Sigmoid colon (tissue), 4 donors: Measurements from ENCODE around the gene RBBP8NL.

ENCODE experiments used
- EP300 ChIP-seq, 4 donors: sonication (generic); formaldehyde crosslinking; IDR thresholded peaks; one replicate each; pipeline ENCODE4 v1.6.1; 2017; ENCODE audit warnings: antibody characterized with exemption in 4 of 4
- POLR2A ChIP-seq, 2 donors: fragments of 450-650 bp; IDR thresholded peaks; one replicate each; pipeline ENCODE4 v1.6.1; 2016; ENCODE audit warnings: antibody characterized with exemption in 2 of 2, mild to moderate bottlenecking in 2 of 2, moderate library complexity in 2 of 2
- POLR2AphosphoS5 ChIP-seq, 4 donors: sonication (generic); formaldehyde crosslinking; IDR thresholded peaks; one replicate each; pipeline ENCODE4 v1.6.1; 2017; ENCODE audit warnings: antibody characterized with exemption in 4 of 4
- TF ChIP-seq, protein P1 (sequence below), 4 experiments: fragments of 450-650 bp in 3 of 4; fragments of 200-600 bp in 1 of 4; IDR thresholded peaks; one replicate each; pipeline ENCODE4 v1.5.1; 2016 to 2019; ENCODE audit warnings: antibody characterized with exemption in 4 of 4, mild to moderate bottlenecking in 3 of 4, moderate library complexity in 2 of 4

GRCh38 chr20:62475772-62476055 is 48.4 kb upstream of the RBBP8NL start, which contains the start of gene GATA5:
- TF ChIP-seq, protein P1, sequence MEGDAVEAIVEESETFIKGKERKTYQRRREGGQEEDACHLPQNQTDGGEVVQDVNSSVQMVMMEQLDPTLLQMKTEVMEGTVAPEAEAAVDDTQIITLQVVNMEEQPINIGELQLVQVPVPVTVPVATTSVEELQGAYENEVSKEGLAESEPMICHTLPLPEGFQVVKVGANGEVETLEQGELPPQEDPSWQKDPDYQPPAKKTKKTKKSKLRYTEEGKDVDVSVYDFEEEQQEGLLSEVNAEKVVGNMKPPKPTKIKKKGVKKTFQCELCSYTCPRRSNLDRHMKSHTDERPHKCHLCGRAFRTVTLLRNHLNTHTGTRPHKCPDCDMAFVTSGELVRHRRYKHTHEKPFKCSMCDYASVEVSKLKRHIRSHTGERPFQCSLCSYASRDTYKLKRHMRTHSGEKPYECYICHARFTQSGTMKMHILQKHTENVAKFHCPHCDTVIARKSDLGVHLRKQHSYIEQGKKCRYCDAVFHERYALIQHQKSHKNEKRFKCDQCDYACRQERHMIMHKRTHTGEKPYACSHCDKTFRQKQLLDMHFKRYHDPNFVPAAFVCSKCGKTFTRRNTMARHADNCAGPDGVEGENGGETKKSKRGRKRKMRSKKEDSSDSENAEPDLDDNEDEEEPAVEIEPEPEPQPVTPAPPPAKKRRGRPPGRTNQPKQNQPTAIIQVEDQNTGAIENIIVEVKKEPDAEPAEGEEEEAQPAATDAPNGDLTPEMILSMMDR (IDR thresholded peaks at IDR 0.05) = no peak
- TF ChIP-seq POLR2A (IDR thresholded peaks at IDR 0.05) (no peak), EP300 (IDR thresholded peaks at IDR 0.05) (no peak), POLR2AphosphoS5 (IDR thresholded peaks at IDR 0.05) (no peak)
